Measurements from ENCODE around the gene SOST. TPM values are rescaled to one million over a fixed set of nuclear protein-coding genes. Genes with fewer than 3 reads are reported as not detected.

The SOST gene
- not detected for total RNA-seq
- total RNA-seq (2013) = not detected

DNA sequence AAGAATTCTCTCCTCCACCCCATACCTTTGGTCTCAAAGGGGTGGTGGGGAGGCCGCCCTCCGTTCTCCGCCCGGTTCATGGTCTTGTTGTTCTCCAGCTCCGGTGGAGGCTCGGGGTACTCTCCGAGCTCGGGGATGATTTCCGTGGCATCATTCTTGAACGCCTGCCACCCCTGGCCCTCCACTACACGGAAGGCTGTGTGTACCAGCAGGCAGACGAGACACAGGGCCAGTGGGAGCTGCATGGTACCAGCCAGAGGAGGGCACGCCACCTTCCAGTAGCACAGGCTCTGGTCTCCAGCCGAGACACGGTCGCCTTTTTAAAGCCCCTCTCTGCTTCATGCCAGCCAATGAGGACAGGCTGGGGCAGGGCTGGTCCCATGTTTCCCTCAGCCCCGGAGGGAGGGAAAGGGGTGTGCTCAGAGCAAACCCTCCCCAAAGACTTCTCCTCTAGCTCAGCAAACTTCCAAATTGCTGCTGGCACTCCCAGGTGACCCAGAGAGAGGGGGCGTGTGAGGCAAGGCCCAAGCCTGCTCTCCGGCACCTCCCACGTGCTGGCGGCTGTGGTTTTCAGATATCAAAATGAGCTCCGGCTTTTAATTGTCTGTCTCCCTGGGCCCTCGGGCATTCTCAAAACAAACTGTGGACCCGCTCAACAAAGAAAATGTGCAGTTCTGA is at the start of gene SOST:
SOST (minus strand) TSS at position 295 of the 678 bp plus-strand sequence; CDS start at position 245, 50 bp downstream.
- no peaks in the 10 kb centered on the region for H3K9me3 Mint-ChIP-seq
- DNase-seq (no peak), ATAC-seq (no peak)
- no peak for TF ChIP-seq CTCF (IDR thresholded peaks at IDR 0.05)
- 82% methylated on average over 24 of the region's 24 CpGs for WGBS (ENCODE audit: insufficient coverage)
- no peak within 1 kb of the TSS for H3K27ac Mint-ChIP-seq
- Histone ChIP-seq H3K27ac (ENCODE audit: low read length) (no peak within 1 kb of the TSS), H3K36me3 (ENCODE audit: control insufficient read depth, insufficient read depth, low read length) (no peaks in the 10 kb centered on the region), H3K4me1 (ENCODE audit: control insufficient read depth, insufficient read depth, low read length) (peaks cover 51% of the 10 kb centered on the region), H3K9me3 (ENCODE audit: control insufficient read depth, insufficient read depth, low read length) (no peaks in the 10 kb centered on the region), H3K4me3 (ENCODE audit: low read length) (no peak within 1 kb of the TSS), H3K27me3 (ENCODE audit: control insufficient read depth, insufficient read depth, low read length) (peaks cover 39% of the 10 kb centered on the region)
- intact Hi-C loops (cut with micrococcal nuclease) = no loop called here
- H3K4me1 Mint-ChIP-seq = peaks cover 17 to 30% of the 10 kb centered on the region in 2 donors
- H3K36me3 Mint-ChIP-seq = no peaks in the 10 kb centered on the region
- H3K27me3 Mint-ChIP-seq (ENCODE audit: low read depth in 2 of 2) = peaks cover 32 to 37% of the 10 kb centered on the region in 2 donors
- no peak within 1 kb of the TSS for H3K4me3 Mint-ChIP-seq

DNA sequence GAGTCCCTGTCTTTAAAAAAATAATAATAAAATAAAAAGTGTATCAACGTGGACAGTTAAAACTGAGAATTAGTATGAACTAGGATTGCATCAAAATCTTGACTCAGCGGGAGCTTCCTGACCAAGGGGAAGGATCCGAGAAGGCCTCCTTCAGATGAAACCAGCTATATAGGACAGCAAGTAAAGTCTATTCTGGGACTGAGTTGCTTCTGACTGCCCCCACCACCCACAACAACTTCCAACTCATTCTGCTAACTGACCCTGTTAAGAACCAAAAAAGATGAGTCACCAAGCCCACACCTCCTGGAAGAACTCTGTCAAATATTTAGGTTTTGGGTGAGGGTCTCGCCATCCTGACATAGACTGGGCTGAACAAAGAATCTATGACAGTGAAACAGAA is 49.5 kb upstream of the SOST start:
- ATAC-seq = no peak
- no peak overlapping the region for H3K27ac ChIP-seq (ENCODE audit: low read length)
- no peaks in the 10 kb centered on the region for H3K9me3 ChIP-seq (ENCODE audit: control insufficient read depth, insufficient read depth, low read length)
- Mint-ChIP-seq H3K27me3 (ENCODE audit: low read depth in 2 of 2) (peaks cover 6 to 44% of the 10 kb centered on the region in 2 donors), H3K4me3 (no peak overlapping the region), H3K36me3 (no peaks in the 10 kb centered on the region), H3K4me1 (no peaks in the 10 kb centered on the region), H3K9me3 (no peaks in the 10 kb centered on the region), H3K27ac (no peak overlapping the region)
- H3K27me3 ChIP-seq (ENCODE audit: control insufficient read depth, insufficient read depth, low read length) = no peaks in the 10 kb centered on the region
- no peak for DNase-seq
- WGBS (ENCODE audit: insufficient coverage) = 85% methylated on average over 4 of the region's 4 CpGs
- no peak overlapping the region for H3K4me3 ChIP-seq (ENCODE audit: low read length)
- no peaks in the 10 kb centered on the region for H3K4me1 ChIP-seq (ENCODE audit: control insufficient read depth, insufficient read depth, low read length)
- TF ChIP-seq CTCF (IDR thresholded peaks at IDR 0.05) = no peak
- H3K36me3 ChIP-seq (ENCODE audit: control insufficient read depth, insufficient read depth, low read length) = no peaks in the 10 kb centered on the region
- intact Hi-C loops (cut with micrococcal nuclease) = no loop called here

DNA sequence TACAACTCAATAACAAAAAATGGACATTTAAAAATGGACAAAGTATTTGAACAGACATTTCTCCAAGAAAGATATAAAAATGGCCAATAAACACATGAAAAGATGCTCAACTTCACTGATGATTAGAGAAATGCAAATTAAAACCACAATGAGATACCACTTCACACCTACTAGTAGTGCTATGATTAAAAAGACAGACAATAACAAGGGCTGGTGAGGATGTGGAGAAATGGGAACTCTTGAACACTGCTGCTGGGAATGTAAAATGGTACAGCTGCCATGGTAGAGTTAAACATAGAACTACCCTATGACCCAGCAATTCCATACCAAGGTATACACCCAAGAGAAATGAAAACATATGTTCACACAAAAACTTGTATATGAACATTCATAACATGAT is 46.5 kb upstream of the SOST start:
- intact Hi-C loops (cut with micrococcal nuclease) = no loop called here
- Mint-ChIP-seq H3K4me1 (no peaks in the 10 kb centered on the region), H3K27me3 (ENCODE audit: low read depth in 2 of 2) (peaks cover 16 to 39% of the 10 kb centered on the region in 2 donors), H3K36me3 (no peaks in the 10 kb centered on the region), H3K4me3 (no peak overlapping the region), H3K9me3 (no peaks in the 10 kb centered on the region), H3K27ac (no peak overlapping the region)
- no peaks in the 10 kb centered on the region for H3K36me3 ChIP-seq (ENCODE audit: control insufficient read depth, insufficient read depth, low read length)
- H3K9me3 ChIP-seq (ENCODE audit: control insufficient read depth, insufficient read depth, low read length) = no peaks in the 10 kb centered on the region
- no peak overlapping the region for H3K4me3 ChIP-seq (ENCODE audit: low read length)
- H3K27ac ChIP-seq (ENCODE audit: low read length) = no peak overlapping the region
- DNase-seq = no peak
- no peak for TF ChIP-seq CTCF (IDR thresholded peaks at IDR 0.05)
- no peaks in the 10 kb centered on the region for H3K27me3 ChIP-seq (ENCODE audit: control insufficient read depth, insufficient read depth, low read length)
- no peaks in the 10 kb centered on the region for H3K4me1 ChIP-seq (ENCODE audit: control insufficient read depth, insufficient read depth, low read length)
- no peak for ATAC-seq

- Histone ChIP-seq H3K4me3 (ENCODE audit: low read length) (no peak overlapping the region), H3K4me1 (ENCODE audit: control insufficient read depth, insufficient read depth, low read length) (no peaks in the 10 kb centered on the region), H3K36me3 (ENCODE audit: control insufficient read depth, insufficient read depth, low read length) (no peaks in the 10 kb centered on the region), H3K27me3 (ENCODE audit: control insufficient read depth, insufficient read depth, low read length) (peaks cover 4% of the 10 kb centered on the region), H3K9me3 (ENCODE audit: control insufficient read depth, insufficient read depth, low read length) (no peaks in the 10 kb centered on the region), H3K27ac (ENCODE audit: low read length) (no peak overlapping the region)
- WGBS (ENCODE audit: insufficient coverage) = 78% methylated on average over 4 of the region's 4 CpGs
- no peak for ATAC-seq
- intact Hi-C loops (cut with micrococcal nuclease) = no loop called here
- DNase-seq = no peak
- Mint-ChIP-seq H3K9me3 (no peaks in the 10 kb centered on the region), H3K4me3 (no peak overlapping the region), H3K27ac (no peak overlapping the region), H3K27me3 (ENCODE audit: low read depth in 2 of 2) (peaks cover 16 to 36% of the 10 kb centered on the region in 2 donors), H3K4me1 (no peaks in the 10 kb centered on the region), H3K36me3 (no peaks in the 10 kb centered on the region)
- TF ChIP-seq CTCF (IDR thresholded peaks at IDR 0.05) = no peak
Observed at GRCh38 chr17:43803758-43804157, 45.2 kb upstream of the SOST start.

Measured in natural killer cell (primary cell).